ENCODE measurements around the gene MUC5B. TPM values are rescaled to one million over a fixed set of nuclear protein-coding genes. Genes with fewer than 3 reads are reported as not detected.

The MUC5B gene
- total RNA-seq, 1 donor from 2014 or later: 1.2 TPM

DNA sequence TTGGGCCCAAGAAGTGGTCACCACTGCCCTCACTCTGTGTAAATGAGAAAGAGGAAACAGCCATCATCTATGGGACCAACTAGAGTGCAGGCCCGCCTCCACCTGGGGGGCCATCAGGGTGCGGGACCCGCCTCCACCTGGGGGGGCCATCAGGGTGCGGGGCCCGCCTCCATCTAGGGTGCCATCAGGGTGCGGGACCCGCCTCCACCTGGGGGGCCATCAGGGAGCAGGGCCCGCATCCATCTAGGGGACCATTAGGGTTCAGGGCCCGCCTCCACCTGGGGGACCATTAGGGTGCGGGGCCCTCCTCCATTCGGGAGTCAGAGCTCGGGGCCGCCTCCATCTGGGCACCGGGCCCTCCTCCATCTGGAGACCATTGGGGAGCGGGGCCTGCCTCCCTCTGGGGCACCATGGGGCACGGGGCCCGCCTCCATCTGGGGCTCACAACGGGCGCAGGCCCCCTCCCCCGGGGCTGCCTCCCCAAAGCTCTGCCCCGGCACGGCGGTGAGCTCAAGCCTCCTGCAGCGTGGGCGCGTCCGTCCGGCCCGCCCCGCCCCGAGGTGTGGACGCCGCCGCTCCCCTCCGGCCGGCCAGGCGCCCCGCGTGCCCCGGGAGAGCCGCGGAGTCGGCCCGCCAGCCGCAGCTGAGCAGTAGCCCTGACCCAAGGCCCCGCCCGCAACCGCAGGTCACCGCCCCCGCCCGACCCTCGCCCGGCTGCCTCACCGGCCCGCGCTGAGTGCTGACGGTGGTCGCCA, 86.1 kb downstream of the MUC5B start:
- no peak for DNase-seq (ENCODE audit: low spot score)

DNA sequence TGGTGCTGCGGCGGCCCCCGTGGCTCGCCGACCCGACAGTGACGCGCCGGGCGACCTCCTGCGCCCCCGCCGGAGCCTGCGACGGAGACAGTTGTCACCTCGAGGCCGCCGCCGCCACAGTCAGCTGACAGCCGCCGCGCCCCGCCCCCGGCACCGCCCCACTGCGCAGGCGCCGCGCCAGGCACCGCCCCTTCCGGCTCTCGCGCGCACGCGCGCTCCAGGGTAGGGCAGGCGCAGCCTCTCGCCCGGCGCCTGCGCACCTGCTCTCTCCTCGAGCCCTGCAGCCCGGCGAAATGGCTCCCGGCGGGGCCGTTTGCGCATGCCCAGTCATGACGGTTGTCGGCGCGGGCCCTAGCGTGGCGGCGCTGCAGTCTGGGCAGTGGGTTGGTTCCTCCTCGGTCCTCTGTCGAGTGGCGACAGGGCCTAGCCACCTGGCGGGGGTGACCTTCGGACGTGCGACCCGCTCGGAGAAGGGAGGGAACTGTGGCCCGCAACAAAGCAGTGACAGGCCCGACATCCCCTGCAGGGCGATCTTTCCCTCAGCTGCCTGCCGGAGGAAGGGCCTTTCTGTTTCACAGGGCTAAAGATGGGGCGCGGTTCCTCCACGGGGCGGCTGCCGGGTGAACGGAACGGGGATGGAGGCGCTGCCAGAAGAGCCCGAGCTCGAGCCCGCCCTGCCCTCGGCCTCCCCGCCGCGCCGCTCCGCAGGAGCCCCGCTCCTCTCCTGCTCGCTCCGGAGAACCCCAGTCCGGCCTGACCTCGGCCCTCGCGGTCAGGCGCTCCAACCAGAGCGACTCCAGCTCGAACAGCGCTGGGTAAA, 86.8 kb downstream of the MUC5B start, which contains the start of gene TOLLIP:
TSS of gene TOLLIP (minus strand) at position 135 of the 820 bp plus-strand sequence. CDS start at position 1, 134 bp downstream.
- DNase-seq (ENCODE audit: low spot score): peak; percentile 97

DNA sequence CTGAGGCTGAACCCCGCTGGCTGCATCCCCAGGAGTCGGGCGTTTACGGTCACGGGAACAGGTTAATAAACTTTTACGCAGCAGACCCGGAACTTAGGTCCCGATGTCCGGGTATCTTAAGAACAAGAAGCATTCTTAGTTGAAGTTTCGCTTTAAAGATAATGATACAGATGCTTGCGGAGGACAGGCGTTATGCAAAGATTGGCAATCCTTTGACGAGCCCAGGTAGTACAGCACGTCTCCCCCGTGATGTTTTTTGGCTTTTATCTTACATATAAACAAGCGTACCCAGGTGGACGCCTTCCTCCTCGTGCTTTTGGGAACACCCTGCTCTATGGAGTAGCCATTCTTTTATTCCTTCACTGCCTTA, 87.4 kb downstream of the MUC5B start:
- DNase-seq (ENCODE audit: low spot score): no peak

DNA sequence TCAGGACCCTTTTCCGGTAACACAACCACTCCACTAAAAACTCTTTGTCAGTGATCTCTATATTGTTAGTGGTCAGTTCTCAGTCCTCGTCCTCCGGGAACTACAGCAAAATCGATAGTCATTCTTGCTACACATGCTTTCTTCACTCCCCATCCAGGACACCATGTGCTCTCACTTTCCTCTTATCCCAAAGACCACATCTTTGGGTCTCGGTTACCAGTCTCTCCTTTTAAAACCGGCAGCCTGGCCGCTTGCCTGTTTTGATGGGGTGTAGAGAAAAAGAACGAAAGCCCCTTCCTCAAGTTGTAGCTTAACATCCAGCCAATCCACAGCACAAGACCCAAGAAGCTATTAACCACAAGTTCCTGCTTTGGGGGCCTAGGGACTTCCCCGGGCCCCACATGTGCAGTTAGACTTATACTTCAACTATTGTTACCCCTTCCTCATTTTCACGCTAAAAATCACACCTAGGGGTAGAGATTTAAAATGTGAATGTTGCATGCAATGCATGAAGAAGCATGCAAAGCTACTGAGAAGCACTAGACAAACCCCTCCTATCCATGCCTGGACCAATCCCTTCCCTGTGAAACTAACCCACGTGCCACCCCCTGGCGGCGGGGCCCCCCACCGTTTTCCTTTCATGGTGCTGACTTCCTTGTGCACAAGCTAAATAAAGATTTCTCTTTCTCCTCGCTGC, 88.1 kb downstream of the MUC5B start:
- DNase-seq (ENCODE audit: low spot score): no peak

Other genes with a start within 250 kb of the MUC5B start
- gene MUC6, start 186.3 kb upstream of the MUC5B start, total RNA-seq (ENCODE audit: insufficient read depth, low replicate concordance): 0.24 TPM
- under 0.01 TPM for gene MUC2, start 148.2 kb upstream of the MUC5B start, total RNA-seq (ENCODE audit: insufficient read depth, low replicate concordance)
- gene MUC5AC, start 65.1 kb upstream of the MUC5B start, total RNA-seq (ENCODE audit: insufficient read depth, low replicate concordance): 1.4 TPM
- gene TOLLIP, start 86.6 kb downstream of the MUC5B start, total RNA-seq (ENCODE audit: insufficient read depth, low replicate concordance): 16.9 TPM
- gene BRSK2, start 166.9 kb downstream of the MUC5B start, total RNA-seq (ENCODE audit: insufficient read depth, low replicate concordance): 2.2 TPM

Data from umbilical cord (tissue), 2 donors.